GM19035 (cell line): ENCODE data around the gene DSG3.

Source experiments
- ATAC-seq: cut with Tn5 transposase; IDR thresholded peaks from one replicate; pipeline ENCODE4 v1.9.1; 2021; ENCODE audit not compliant: unreplicated experiment

The DSG3 gene

DNA sequence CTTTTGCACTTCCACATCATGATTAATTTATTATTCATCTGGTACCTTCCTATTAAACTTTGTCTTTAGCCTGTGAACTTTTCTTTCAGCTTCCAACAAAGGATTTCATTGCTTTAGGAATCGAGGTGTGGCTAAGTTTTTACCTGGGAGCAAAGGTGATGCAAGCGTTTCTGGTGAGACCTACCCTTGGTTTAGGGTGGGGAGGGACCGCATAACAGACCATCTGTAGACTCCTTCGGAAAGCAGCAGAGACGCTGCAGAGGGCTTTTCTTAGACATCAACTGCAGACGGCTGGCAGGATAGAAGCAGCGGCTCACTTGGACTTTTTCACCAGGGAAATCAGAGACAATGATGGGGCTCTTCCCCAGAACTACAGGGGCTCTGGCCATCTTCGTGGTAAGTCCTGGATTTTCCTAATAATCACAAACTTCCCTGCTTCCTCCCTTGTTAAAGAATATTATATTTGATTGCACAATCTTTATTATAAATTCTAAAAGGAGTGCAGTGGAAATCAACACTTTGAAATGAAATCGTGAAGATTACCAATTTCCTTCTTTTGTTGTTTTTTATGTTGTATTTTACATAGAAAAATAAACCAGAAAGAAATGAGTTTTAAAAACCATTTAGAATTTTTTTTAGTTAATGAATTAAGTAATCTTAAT lies at the start of gene DSG3:
Gene DSG3, plus strand, starts transcription at position 212 of the 662 bp plus-strand sequence. Its CDS starts 137 bp downstream, at position 349.
- ATAC-seq = no peak

GRCh38 chr18:31398191-31398590 lies 49.4 kb upstream of the DSG3 start:
- ATAC-seq = no peak

GRCh38 chr18:31399306-31400032 lies 48.1 kb upstream of the DSG3 start:
- ATAC-seq = no peak

- no peak for ATAC-seq
Measured at GRCh38 chr18:31401156-31402025, 46.1 kb upstream of the DSG3 start.

GRCh38 chr18:31402026-31402373 lies 45.5 kb upstream of the DSG3 start:
- no peak for ATAC-seq

DNA sequence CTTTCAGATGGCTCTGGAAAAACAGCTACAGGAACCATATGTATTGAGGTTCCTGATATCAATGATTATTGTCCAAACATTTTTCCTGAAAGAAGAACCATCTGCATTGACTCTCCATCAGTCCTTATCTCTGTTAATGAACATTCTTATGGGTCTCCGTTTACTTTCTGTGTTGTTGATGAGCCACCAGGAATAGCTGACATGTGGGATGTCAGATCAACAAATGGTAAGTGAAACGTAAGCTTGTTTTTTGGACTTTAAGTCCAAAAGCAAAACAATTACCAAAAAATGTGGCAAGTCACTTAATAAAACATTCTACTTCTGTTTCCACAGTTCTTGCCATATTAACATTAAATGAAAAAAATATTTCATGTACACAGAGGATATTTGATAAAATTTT lies 44.1 kb upstream of the DSG3 start:
- no peak for ATAC-seq

DNA sequence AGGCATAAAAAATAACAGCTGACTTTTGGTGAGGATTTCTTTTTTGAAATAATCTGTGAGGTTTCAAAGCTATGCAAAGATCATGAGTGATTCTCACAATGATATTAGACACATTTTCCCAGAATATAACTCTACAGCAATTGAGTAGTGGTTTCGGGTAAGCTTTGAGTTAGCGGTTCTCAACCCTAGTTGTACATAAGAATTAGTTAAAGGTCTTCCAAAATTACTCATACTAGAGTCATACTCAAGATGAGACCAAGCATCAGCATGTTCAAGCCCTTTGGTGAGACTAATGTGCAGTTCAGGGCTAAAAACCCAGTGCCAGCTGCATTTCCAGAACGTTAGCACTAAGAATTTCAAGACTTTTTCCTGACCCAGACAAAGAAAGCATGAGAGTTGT lies 39.9 kb upstream of the DSG3 start:
- ATAC-seq = no peak

DNA sequence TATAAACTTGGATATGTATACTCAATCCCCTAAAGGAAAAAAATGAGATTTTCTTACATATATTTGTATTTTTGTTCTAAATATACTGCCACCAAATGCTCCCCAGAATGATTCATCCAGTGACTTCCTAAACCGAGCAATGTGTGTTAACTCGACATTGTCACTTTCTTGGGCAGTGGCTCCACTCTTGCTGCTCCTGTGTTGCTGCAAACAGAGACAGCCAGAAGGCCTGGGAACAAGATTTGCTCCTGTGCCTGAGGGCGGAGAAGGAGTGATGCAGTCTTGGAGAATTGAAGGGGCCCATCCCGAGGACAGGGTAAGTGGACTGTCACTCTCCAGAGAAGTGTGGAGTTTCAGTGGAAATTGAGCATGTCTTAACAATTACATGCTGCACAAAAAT lies 38.3 kb upstream of the DSG3 start:
- no peak for ATAC-seq

DNA sequence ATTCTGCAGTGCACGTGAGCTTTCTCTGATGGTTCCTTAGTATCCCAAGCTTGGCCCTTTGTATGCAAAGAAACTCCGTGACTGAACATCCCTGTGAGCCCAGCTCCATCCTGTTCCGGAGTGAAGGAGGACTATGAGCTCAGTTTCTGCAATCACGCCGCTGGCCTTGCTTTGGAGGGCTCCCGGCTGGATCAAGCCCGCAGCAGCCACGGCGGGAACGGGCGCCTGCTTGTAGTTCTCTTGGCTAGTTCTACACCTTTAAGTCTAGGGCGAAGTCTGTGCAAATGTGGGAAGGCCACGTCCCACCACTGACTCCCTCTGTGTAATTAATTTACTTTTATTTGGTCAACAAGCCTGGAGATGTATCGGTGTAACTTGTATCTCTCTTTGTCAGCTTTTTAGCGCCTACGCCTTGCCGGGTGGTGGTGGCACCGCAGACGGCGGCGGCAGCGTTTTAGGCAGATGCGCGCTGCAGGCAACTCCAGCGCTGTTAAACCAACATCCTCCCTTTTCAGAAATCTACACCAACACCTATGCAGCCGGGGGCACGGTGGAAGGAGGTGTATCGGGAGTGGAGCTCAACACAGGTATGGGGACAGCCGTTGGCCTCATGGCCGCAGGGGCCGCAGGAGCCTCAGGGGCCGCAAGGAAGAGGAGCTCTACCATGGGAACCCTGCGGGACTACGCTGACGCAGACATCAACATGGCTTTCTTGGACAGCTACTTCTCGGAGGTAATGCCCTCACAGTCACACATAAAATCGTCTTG lies 36.6 kb upstream of the DSG3 start:
- ATAC-seq = no peak

- ATAC-seq = no peak
Measured at GRCh38 chr18:31413137-31413536, 34.4 kb upstream of the DSG3 start.

GRCh38 chr18:31417850-31418249 lies 29.7 kb upstream of the DSG3 start:
- ATAC-seq = no peak

DNA sequence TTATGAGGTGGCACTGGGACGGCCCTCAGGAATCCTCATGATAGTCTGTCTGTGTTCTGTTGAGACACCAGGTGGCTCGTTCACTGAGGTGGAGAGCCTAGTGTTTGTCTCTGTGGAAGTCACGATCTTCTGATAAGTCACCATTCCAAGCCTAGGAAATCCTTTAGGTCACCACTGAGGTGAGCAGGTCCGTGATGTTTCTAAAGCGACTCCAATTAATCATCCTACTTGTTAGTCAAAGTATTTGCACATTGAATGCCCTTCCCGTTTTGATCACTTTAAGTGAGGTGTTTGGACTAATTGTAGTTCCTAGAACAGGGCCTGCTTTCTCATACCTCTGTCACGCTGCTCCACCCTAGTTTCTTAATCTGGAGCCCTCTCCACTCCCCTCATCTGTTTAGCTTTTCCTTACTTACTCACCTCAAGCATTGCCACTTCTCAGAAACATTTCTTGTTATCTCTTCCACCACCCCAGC lies 28.0 kb upstream of the DSG3 start:
- ATAC-seq = no peak

DNA sequence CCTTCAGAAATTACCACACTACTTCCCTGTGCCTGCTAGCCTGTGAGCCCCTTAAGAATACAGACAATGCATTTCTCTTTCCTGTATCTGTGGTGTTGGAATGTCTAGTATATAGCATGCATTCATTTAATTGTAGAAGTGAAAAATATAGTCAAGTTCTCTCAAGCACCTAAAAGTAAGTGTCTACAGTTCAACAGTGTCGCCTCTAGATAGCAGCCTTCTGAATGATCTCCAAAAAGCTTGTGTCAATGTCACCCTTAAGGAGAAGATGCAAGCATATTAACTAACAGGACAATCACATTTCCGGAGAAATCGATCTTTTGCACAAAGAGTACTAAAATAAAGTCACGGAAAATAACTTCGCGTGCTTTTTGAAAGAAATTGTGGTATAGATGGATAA lies 27.5 kb upstream of the DSG3 start:
- ATAC-seq = no peak

DNA sequence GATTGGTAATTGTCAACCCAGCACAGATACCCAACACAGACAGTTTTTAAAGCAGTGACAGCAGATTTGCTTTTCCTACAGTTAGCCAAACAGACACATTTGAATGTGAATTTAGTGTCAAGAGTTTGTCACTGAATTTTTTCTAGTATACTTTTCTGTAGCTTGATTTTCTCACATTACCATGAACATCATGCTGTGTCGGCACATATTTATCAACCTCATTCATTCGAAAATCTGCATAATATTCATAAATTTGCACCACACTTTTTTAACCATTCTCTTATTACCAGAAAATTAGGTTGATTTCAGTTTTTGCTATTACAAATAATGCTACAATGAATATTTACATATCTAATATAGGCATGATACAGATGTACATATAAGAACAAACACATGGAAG lies 27.0 kb upstream of the DSG3 start:
- ATAC-seq = no peak

- peak; percentile 76 for ATAC-seq
Measured at GRCh38 chr18:31424383-31424988, 23.1 kb upstream of the DSG3 start.

DNA sequence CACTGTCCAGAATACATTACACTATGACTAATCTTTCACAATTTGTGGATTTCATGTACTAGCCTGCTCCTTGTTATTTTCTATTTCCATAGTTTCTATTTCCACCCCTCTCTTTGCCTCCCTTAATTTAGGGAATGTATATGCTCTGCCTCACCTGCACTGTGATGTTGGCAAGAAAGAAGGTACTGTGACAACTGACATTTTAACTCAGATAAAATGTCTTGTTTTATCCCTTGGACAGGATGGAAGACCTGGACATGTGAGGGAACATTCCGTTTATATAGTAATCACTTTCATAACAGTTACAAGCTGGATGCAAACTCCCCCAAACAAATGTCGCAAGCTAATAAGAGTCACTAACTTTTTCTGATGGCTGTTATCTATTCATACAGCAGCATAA lies 21.5 kb upstream of the DSG3 start:
- no peak for ATAC-seq

GRCh38 chr18:31426871-31427406 lies 20.6 kb upstream of the DSG3 start:
- ATAC-seq = no peak

DNA sequence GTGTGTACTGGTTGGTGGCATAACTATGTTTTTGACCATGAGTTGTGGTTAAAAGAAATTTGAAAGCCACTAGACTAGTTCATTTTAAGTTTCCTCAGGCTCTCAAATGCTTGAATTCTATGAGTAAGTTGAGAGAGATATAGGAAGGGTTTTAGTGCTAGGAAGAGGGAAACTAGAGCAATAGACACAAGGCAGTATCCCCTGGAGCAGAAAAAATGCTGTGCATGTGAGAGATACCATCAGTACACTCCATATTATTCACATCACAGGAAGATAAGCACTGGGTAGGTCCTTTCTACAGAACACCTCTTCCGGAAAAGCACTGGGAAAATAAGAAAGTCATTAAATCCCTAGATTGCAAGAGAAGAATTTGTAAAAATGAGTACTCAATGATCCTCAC lies 19.3 kb upstream of the DSG3 start:
- ATAC-seq = no peak

DNA sequence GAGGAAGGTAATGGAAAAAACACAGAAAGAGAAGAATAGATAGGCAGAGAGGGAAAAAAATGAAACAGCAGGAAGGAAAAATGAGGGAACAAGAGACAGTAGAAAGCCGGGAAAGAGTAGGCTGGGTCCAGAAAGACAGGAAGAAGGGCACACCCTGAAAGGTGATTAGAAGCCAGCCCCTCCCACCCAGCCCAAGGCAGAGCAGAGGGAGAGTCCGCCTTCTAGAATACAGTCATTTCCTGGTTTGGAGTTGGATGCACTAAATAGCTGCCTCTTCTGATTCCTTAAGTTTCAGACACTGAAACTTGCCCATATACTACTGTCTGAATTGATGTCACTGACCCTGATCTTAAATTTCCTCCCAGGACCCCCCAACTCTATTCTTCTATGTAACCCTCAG lies 17.9 kb upstream of the DSG3 start:
- ATAC-seq = no peak

- no peak for ATAC-seq
Measured at GRCh38 chr18:31430072-31430471, 17.5 kb upstream of the DSG3 start.
